ENCODE measurements around the gene MAPK10. TPM values are rescaled to one million over a fixed set of nuclear protein-coding genes. Genes with fewer than 3 reads are reported as not detected.

The MAPK10 gene
- total and polyA plus RNA-seq, 5 donors from 2014 or later = 0.72 TPM; not detected in 4

- H3K27me3 Mint-ChIP-seq = peaks cover 5% of the 10 kb centered on the region
- no peak overlapping the region for H3K4me3 ChIP-seq (ENCODE audit: low read depth, low read length)
- DNase-seq = no peak
- H3K4me1 ChIP-seq (ENCODE audit: control insufficient read depth, insufficient read depth, low read length, poor library complexity, severe bottlenecking) = no peaks in the 10 kb centered on the region
- peaks cover 0 to 2% (median 0%) of the 10 kb centered on the region in 7 donors for H3K9me3 Mint-ChIP-seq
- ATAC-seq (ENCODE audit: low read depth in 2 of 2) = no peak
- H3K9me3 ChIP-seq (ENCODE audit: control insufficient read depth in 2 of 2, low read length in 2 of 2) = no peaks in the 10 kb centered on the region
- H3K4me1 Mint-ChIP-seq = peaks cover 0 to 8% (median 7%) of the 10 kb centered on the region in 4 donors
- no peaks in the 10 kb centered on the region for H3K36me3 Mint-ChIP-seq
- no peak overlapping the region for H3K27ac ChIP-seq (ENCODE audit: insufficient read depth, low read length, poor library complexity, severe bottlenecking)
- no peak overlapping the region for H3K4me3 Mint-ChIP-seq
- H3K27ac Mint-ChIP-seq = no peak overlapping the region
- H3K36me3 ChIP-seq (ENCODE audit: control insufficient read depth, insufficient read depth, low read length) = no peaks in the 10 kb centered on the region
- H3K27me3 ChIP-seq (ENCODE audit: control insufficient read depth, insufficient read depth, low read length) = no peaks in the 10 kb centered on the region
These were observed 2.7 kb upstream of the MAPK10 start for GRCh38 chr4:86362510-86362909.

DNA sequence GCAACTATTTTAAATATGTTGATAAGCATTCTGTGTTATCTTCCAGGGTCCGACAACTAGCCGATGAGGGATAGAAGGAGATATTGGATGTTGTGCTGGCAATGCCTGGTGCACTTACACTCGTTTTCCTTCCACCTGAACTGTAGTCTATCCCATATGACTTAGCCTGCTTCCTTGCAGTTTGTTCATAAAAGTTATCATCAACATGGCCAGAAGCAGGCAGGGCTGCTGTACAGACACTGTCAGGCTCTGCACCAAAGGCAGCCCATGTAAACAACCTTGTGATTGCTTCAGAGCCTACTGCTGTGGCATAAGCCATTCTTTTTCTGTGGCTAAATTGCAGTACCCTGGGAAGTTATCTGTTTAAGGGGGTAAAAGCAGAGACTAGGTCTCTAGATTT, 1.6 kb downstream of the MAPK10 start:
- H3K9me3 Mint-ChIP-seq = no peaks in the 10 kb centered on the region
- peaks cover 0 to 10% (median 7%) of the 10 kb centered on the region in 4 donors for H3K4me1 Mint-ChIP-seq
- H3K27ac Mint-ChIP-seq = no peak overlapping the region
- ATAC-seq (ENCODE audit: low read depth in 2 of 2) (no peak), DNase-seq (no peak)
- no peak overlapping the region for H3K27ac ChIP-seq (ENCODE audit: insufficient read depth, low read length, poor library complexity, severe bottlenecking)
- no peaks in the 10 kb centered on the region for H3K36me3 Mint-ChIP-seq
- H3K27me3 Mint-ChIP-seq = peaks cover 5% of the 10 kb centered on the region
- no peak overlapping the region for H3K4me3 ChIP-seq (ENCODE audit: low read depth, low read length)
- no peaks in the 10 kb centered on the region for H3K36me3 ChIP-seq (ENCODE audit: control insufficient read depth, insufficient read depth, low read length)
- no peaks in the 10 kb centered on the region for H3K27me3 ChIP-seq (ENCODE audit: control insufficient read depth, insufficient read depth, low read length)
- H3K9me3 ChIP-seq (ENCODE audit: control insufficient read depth in 2 of 2, low read length in 2 of 2) = no peaks in the 10 kb centered on the region
- no peak overlapping the region for H3K4me3 Mint-ChIP-seq
- no peaks in the 10 kb centered on the region for H3K4me1 ChIP-seq (ENCODE audit: control insufficient read depth, insufficient read depth, low read length, poor library complexity, severe bottlenecking)

DNA sequence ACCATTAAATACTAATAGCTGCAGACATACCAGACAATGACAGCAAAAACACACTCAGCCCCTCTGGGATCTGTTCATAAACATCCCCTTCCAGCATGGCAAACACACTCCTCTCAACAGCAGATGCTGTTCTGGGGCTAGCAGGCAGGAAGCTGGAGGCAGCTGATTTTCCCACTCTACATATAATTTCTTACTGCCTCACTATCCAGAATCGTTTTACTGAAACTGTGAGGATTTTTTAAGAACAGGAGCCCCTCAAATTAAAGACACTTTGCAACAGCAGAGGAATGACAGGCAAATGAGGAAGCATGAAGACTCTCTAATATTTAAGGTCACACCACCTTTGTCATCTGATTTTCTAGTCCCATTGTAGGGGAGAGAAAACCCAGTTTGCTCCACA, 2.2 kb downstream of the MAPK10 start:
- DNase-seq = no peak

DNA sequence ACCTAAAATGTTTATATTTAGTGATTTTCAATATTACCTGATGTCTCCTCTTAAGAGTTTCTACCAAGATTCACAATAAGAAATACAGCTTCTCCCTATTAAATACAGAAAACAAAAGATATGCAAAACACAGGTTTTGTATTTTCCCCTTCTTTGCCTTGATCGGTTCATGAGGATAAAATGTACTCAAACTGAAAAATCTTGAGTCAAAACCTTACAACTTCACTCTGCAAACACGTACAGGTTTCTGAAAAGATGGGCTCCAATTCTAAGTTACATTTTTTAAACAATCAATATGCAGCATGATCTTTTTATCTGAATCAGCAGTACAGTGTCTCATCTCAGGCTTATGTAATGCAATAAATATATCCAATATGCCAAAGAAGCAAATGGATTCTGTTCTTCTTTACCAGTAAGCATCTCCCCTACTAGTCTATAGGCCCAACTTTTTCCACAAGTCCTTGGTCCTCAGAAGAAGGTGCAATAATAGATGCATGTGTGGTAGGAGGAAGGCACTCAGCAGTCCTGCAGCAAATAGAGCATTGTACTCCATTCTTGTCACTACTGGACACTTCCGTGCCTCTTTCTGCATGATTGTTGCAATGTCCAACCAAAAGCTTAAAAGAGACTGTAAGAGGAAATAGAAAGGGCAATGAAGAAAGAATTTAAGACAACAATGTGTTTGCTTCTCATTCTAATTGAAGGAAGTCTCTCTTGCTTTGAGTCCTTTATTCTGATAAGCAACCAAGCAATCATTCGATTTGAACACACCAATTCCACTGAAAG, 3.2 kb downstream of the MAPK10 start:
- H3K4me1 ChIP-seq (ENCODE audit: control insufficient read depth, insufficient read depth, low read length, poor library complexity, severe bottlenecking) = no peaks in the 10 kb centered on the region
- no peak for ATAC-seq (ENCODE audit: low read depth in 2 of 2)
- H3K27me3 ChIP-seq (ENCODE audit: control insufficient read depth, insufficient read depth, low read length) = no peaks in the 10 kb centered on the region
- H3K4me1 Mint-ChIP-seq = peaks cover 0 to 9% (median 7%) of the 10 kb centered on the region in 4 donors
- H3K9me3 ChIP-seq (ENCODE audit: control insufficient read depth in 2 of 2, low read length in 2 of 2) = no peaks in the 10 kb centered on the region
- no peak overlapping the region for H3K4me3 Mint-ChIP-seq
- peaks cover 5% of the 10 kb centered on the region for H3K27me3 Mint-ChIP-seq
- H3K9me3 Mint-ChIP-seq = peaks cover 0 to 3% (median 0%) of the 10 kb centered on the region in 7 donors
- DNase-seq = no peak
- no peak overlapping the region for H3K27ac Mint-ChIP-seq
- no peak overlapping the region for H3K27ac ChIP-seq (ENCODE audit: insufficient read depth, low read length, poor library complexity, severe bottlenecking)
- no peaks in the 10 kb centered on the region for H3K36me3 Mint-ChIP-seq
- H3K4me3 ChIP-seq (ENCODE audit: low read depth, low read length) = no peak overlapping the region
- no peaks in the 10 kb centered on the region for H3K36me3 ChIP-seq (ENCODE audit: control insufficient read depth, insufficient read depth, low read length)

More for the DNA sequence above, 2.2 kb downstream of the MAPK10 start:
- Mint-ChIP-seq H3K36me3 (no peaks in the 10 kb centered on the region), H3K4me1 (peaks cover 0 to 10% (median 7%) of the 10 kb centered on the region in 4 donors), H3K27me3 (peaks cover 5% of the 10 kb centered on the region), H3K27ac (no peak overlapping the region), H3K4me3 (no peak overlapping the region), H3K9me3 (peaks cover 0 to 3% (median 0%) of the 10 kb centered on the region in 7 donors)
- no peak for ATAC-seq (ENCODE audit: low read depth in 2 of 2)
- Histone ChIP-seq H3K27me3 (ENCODE audit: control insufficient read depth, insufficient read depth, low read length) (no peaks in the 10 kb centered on the region), H3K36me3 (ENCODE audit: control insufficient read depth, insufficient read depth, low read length) (no peaks in the 10 kb centered on the region), H3K4me1 (ENCODE audit: control insufficient read depth, insufficient read depth, low read length, poor library complexity, severe bottlenecking) (no peaks in the 10 kb centered on the region), H3K9me3 (ENCODE audit: control insufficient read depth in 2 of 2, low read length in 2 of 2) (no peaks in the 10 kb centered on the region), H3K27ac (ENCODE audit: insufficient read depth, low read length, poor library complexity, severe bottlenecking) (no peak overlapping the region), H3K4me3 (ENCODE audit: low read depth, low read length) (no peak overlapping the region)

DNA sequence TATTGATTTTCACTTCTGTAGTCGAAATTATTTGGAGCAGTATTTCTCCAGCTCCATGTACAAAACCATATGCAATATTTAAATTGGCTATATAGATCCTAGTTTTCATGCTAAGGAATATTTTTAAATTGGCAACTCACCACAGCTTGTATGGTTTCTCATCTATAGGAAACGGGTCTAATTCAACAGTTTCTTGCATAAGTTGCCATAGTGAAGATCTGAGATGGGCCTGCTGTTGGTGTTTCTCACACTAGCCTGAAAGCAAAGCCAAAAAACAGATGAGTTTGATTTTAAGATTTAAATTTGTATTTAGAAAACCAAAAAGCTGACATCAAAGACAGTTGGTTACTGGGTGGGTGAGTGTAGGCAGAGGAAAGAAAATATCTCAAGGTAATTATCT, 5.5 kb downstream of the MAPK10 start:
- Mint-ChIP-seq H3K9me3 (peaks cover 0 to 3% (median 0%) of the 10 kb centered on the region in 7 donors), H3K27ac (no peak overlapping the region), H3K27me3 (no peaks in the 10 kb centered on the region), H3K36me3 (no peaks in the 10 kb centered on the region), H3K4me3 (no peak overlapping the region), H3K4me1 (peaks cover 0 to 2% (median under 1%) of the 10 kb centered on the region in 4 donors)
- ATAC-seq (ENCODE audit: low read depth in 2 of 2) (no peak), DNase-seq (no peak)
- Histone ChIP-seq H3K27ac (ENCODE audit: insufficient read depth, low read length, poor library complexity, severe bottlenecking) (no peak overlapping the region), H3K36me3 (ENCODE audit: control insufficient read depth, insufficient read depth, low read length) (no peaks in the 10 kb centered on the region), H3K4me3 (ENCODE audit: low read depth, low read length) (no peak overlapping the region), H3K27me3 (ENCODE audit: control insufficient read depth, insufficient read depth, low read length) (no peaks in the 10 kb centered on the region), H3K4me1 (ENCODE audit: control insufficient read depth, insufficient read depth, low read length, poor library complexity, severe bottlenecking) (no peaks in the 10 kb centered on the region), H3K9me3 (ENCODE audit: control insufficient read depth in 2 of 2, low read length in 2 of 2) (no peaks in the 10 kb centered on the region)

GRCh38 chr4:86346320-86346719, 13.5 kb downstream of the MAPK10 start:
- peaks cover 0 to 6% (median 0%) of the 10 kb centered on the region in 7 donors for H3K9me3 Mint-ChIP-seq

GRCh38 chr4:86344127-86344526, 15.7 kb downstream of the MAPK10 start:
- no peak overlapping the region for H3K4me3 Mint-ChIP-seq
- ATAC-seq (ENCODE audit: low read depth in 2 of 2) (no peak), DNase-seq (no peak)
- Histone ChIP-seq H3K4me3 (ENCODE audit: low read depth, low read length) (no peak overlapping the region), H3K36me3 (ENCODE audit: control insufficient read depth, insufficient read depth, low read length) (no peaks in the 10 kb centered on the region), H3K27ac (ENCODE audit: insufficient read depth, low read length, poor library complexity, severe bottlenecking) (no peak overlapping the region), H3K4me1 (ENCODE audit: control insufficient read depth, insufficient read depth, low read length, poor library complexity, severe bottlenecking) (no peaks in the 10 kb centered on the region), H3K9me3 (ENCODE audit: control insufficient read depth in 2 of 2, low read length in 2 of 2) (no peaks in the 10 kb centered on the region), H3K27me3 (ENCODE audit: control insufficient read depth, insufficient read depth, low read length) (no peaks in the 10 kb centered on the region)
- no peak overlapping the region for H3K27ac Mint-ChIP-seq
- no peaks in the 10 kb centered on the region for H3K4me1 Mint-ChIP-seq
- H3K9me3 Mint-ChIP-seq = peaks cover 0 to 7% (median 0%) of the 10 kb centered on the region in 7 donors
- H3K27me3 Mint-ChIP-seq = no peaks in the 10 kb centered on the region
- H3K36me3 Mint-ChIP-seq = no peaks in the 10 kb centered on the region

More at GRCh38 chr4:86346320-86346719, 13.5 kb downstream of the MAPK10 start:
- DNase-seq (no peak), ATAC-seq (ENCODE audit: low read depth in 2 of 2) (no peak)
- Histone ChIP-seq H3K36me3 (ENCODE audit: control insufficient read depth, insufficient read depth, low read length) (no peaks in the 10 kb centered on the region), H3K27me3 (ENCODE audit: control insufficient read depth, insufficient read depth, low read length) (no peaks in the 10 kb centered on the region), H3K4me3 (ENCODE audit: low read depth, low read length) (no peak overlapping the region), H3K27ac (ENCODE audit: insufficient read depth, low read length, poor library complexity, severe bottlenecking) (no peak overlapping the region), H3K4me1 (ENCODE audit: control insufficient read depth, insufficient read depth, low read length, poor library complexity, severe bottlenecking) (no peaks in the 10 kb centered on the region), H3K9me3 (ENCODE audit: control insufficient read depth in 2 of 2, low read length in 2 of 2) (no peaks in the 10 kb centered on the region)
- no peak overlapping the region for H3K4me3 Mint-ChIP-seq
- H3K27me3 Mint-ChIP-seq = no peaks in the 10 kb centered on the region
- no peaks in the 10 kb centered on the region for H3K36me3 Mint-ChIP-seq
- no peak overlapping the region for H3K27ac Mint-ChIP-seq
- H3K4me1 Mint-ChIP-seq = no peaks in the 10 kb centered on the region

DNA sequence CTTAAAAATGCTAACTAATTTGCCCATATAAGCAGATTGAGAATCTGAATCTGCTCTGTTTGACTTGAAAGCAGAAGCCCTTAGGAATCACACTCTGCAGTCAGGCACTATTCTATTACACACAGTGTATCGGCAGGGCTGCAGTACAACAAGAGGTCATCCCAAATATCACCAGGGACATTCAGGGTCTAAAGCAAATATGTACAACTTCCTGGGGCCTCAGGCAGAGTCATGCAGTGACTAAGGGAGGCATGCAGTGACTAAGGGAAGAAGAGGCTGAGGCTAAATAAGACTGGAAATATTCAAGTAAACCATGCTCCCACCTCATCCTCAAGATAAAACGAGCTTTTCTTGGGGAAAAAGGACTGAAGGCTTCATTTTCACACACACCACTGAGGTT, 20.9 kb downstream of the MAPK10 start:
- H3K36me3 ChIP-seq (ENCODE audit: control insufficient read depth, insufficient read depth, low read length) = no peaks in the 10 kb centered on the region
- DNase-seq = no peak
- Mint-ChIP-seq H3K4me1 (no peaks in the 10 kb centered on the region), H3K36me3 (no peaks in the 10 kb centered on the region), H3K27me3 (no peaks in the 10 kb centered on the region), H3K27ac (no peak overlapping the region), H3K9me3 (peaks cover 0 to 10% (median 0%) of the 10 kb centered on the region in 7 donors), H3K4me3 (no peak overlapping the region)
- no peak overlapping the region for H3K4me3 ChIP-seq (ENCODE audit: low read depth, low read length)
- no peak overlapping the region for H3K27ac ChIP-seq (ENCODE audit: insufficient read depth, low read length, poor library complexity, severe bottlenecking)
- no peaks in the 10 kb centered on the region for H3K27me3 ChIP-seq (ENCODE audit: control insufficient read depth, insufficient read depth, low read length)
- no peaks in the 10 kb centered on the region for H3K9me3 ChIP-seq (ENCODE audit: control insufficient read depth in 2 of 2, low read length in 2 of 2)
- no peak for ATAC-seq (ENCODE audit: low read depth in 2 of 2)
- no peaks in the 10 kb centered on the region for H3K4me1 ChIP-seq (ENCODE audit: control insufficient read depth, insufficient read depth, low read length, poor library complexity, severe bottlenecking)
